GM21447 (cell line): ENCODE data around the gene EMX1.

Experiments
- ATAC-seq: cut with Tn5 transposase; IDR thresholded peaks from one replicate; pipeline ENCODE4 v1.9.1; 2021; ENCODE audit not compliant: unreplicated experiment

EMX1 gene

DNA sequence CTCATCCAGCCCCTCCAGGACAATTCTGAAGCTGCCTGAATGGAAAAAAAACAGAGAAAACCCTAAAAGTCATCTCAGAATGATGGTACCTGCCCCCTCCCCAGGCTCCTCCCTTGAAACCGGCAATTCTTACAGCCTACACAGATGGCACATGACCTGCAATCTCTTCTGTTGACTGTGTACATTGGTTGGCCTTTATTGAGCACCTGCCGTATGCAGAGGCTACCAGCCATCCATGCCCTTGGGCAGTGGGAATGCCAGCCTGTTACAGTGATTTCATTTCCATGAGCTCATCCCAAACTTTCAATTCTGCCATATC lies 57.1 kb downstream of the EMX1 start:
- ATAC-seq: no peak

DNA sequence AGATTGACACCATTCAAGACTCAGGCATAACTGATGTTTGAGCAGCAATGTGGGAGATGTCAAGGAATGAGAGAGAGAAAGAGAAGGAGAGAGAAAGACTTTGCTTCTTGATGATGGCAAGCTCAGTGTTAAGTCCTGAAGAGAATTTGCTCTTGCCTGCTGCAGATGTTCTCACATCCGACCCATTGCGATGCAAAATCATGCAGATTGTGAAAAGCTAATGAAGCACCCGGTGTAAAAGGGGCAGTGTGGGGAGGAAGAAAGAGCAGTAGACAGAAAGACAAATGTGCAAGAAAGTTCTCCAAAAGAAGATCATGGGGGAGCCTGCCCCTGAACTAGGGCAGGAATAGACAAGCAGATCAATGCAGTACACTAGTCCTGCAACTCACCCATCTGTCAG lies 57.7 kb downstream of the EMX1 start:
- ATAC-seq: no peak

DNA sequence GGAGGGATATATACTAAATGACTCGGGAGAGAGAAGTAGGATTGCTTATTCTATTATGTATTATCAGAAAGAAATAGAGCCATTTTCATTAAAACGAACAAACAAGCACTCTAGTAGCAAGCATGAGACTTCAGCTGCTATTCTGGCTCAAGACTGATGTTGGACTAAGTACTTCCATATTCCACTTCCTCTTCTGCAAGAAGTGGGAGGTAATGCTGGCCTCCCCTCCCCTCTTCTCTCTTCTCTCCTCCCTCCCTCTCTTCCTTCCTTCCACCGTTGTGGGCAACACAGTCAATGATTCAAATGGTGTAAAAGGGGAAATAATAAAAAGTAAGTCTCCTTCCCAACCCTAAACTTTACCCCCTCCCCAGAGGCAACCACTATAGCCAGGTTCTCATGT lies 62.6 kb downstream of the EMX1 start:
- no peak for ATAC-seq

DNA sequence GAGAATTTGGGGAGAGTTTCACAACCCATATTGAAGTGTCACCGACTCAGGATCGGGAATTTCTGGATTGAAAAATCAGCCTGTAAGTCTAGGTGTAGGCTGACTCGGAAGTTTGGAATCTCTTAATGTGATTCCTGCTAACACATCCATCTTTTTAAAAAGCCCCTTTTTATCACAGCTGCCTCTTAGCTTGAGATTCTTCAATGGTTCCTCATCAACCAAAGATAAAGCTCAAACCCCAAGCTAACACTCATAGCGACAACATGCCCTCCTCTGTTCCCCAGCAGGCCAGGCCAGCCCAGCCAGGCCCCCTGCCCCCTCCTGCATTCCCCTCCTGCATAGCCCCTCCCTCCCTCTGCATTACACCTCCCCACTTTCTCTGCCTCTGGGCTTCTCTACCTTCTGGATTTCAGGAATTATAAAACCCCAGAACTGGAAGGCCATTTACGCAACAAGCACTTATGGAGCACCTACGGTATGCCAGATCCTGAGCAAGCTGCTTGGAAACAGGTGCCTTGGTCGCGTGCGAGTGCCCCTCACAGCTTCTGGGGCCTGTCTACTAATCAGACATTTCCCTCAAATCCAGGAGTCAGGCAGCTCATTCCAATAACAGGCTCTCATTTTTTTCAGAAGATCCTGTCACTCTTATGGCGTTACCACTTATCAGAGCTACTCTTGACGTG lies 63.4 kb downstream of the EMX1 start:
- no peak for ATAC-seq

DNA sequence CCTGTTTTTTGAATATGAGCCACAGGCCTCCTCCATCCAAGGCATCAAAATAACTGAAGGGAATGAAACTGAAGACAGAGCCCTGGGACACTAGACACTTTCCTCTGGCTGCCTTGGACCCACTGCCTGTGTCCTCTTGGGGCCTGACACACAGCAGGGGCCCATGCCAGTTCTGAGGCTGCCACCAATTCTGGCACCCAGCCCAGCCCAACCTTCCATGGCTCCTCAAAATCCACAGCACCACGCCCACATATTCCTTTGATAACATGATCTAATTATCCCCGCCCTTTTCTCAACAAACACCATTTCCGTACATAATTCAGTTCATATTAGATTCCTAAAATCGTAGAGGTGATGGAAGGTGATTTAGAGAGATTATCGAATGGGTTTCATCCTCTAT lies 64.2 kb downstream of the EMX1 start:
- no peak for ATAC-seq

DNA sequence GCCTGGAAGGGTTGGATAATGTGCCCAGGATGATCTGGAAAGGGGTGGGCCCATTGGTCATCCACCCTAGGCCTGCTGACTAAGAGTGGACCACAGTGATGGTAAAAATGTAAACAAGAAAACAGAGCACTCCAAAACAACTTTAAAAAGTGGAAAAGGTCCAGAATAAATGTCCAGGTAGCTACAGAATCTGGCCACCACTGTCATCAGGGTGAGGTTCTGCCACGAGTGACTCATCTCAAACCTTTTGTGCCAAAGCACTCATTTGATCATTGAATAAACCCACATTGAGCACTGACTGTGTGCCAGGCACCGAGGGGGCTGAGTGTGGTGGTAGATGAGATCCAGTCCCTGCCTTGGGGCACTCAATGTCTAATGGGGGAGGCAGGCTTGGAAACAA lies 64.9 kb downstream of the EMX1 start:
- no peak for ATAC-seq

DNA sequence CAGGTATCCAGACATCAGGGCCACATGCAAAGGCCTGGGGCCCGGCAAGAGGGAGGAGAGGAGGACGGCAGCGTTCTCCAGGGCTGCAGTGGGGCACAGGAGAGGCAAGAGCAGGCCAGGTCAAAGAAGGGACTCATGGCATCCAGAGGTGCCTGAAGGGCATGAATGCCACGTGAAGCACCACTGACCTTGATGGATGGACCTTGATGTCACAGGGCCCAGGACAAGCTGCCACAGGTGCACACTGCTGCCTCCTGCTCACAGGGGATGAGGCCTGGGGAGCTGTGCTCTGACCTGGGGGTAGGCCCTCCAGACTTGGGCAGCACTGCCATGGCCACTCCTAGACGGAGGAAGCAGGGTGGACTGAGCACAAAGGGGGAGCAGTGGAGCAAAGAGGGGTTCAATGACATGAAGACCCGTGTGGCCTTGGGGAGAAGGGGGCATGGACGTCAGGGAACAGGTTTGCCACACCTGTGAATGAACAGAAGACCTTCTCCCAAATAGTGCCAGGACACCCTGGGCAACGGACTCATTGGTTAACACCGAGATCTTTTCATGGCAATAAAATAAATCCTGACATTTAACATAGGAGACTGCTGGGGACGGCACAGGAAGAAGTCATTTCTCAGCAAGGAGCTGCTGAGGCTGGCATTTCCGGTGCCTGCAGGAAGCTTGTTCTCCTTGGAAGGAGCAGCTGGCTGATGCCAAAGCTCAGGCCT lies 65.6 kb downstream of the EMX1 start:
- no peak for ATAC-seq

DNA sequence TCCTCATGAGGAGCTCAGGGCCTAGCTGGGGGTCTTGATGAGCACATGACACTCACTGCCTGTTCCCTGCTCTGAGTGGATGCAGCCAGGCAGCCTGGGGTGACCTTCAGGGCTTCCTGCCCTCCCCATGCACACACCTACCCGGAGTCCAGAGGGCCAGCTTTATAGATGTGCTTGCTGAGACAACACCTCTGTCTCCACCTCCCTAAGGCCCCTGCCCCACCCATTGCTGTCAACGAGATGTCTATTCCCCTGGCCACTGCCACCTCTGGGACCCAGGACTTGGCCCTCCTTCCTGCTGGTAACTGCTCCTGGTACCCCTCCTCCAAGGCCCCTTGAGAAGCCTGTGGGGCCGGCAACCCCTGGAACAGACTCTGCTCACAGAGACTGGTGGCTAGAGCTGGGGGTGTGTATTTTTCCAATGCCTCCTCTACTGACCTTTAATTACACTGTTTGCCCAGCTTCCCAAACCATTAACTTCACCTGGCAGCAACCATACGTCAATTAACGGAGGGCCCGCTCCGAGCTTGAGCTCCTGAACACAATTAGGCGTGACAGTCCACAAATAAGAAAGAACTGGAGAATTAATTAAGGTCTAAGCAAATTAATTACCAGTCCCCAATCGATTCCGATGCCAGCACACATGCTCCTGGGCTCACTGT lies 66.3 kb downstream of the EMX1 start:
- no peak for ATAC-seq

DNA sequence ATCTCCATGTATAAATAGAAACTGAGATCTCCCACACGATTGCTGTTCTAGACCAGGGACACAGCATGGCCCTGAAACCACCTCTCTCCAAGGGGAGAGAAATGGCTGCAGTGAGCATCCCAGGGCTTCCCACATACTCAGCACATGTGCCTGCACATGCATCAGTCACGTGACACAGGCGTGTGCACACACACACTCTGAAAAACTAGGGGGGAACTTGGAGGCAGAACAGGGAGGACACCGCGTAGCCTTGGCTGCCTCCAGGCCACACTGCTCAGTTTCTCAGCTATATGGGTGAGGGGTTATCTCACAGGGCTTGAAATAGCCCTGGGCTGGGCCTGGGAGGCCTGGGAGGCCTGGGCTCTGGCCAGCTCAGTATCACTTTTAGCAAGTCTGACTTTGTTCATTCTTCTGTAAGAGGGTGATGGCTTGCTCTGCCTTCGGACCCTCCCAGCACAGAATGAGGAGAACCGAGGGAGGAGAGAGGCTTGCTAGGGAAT lies 66.9 kb downstream of the EMX1 start:
- no peak for ATAC-seq
